DND-41 (cell line): ENCODE measurements around the gene SSBP1.
A peak's percentile ranks its signal among the peaks of the same experiment; 100 is the strongest.
"Not testable (repeated sequence)": the region's sequence is repeated elsewhere in the genome, so short reads cannot be mapped to it uniquely, and the experiment has no call there.

Experiments used
- ATAC-seq: fragments of 200-7000 bp; cut with Tn5 transposase; 3 replicates; pipeline ENCODE4 v1.9.1; 2021; ENCODE audit warnings: low read depth; ENCODE audit not compliant: insufficient read depth
- DNase-seq: peaks from one replicate; pipeline ENCODE4 v3.0.0-alpha.2; 2020
- H2AFZ ChIP-seq: 2 replicates; pipeline ENCODE4 v1.6.0; 2012; ENCODE audit warnings: low read depth, low read length
- H3K27ac ChIP-seq: 2 replicates; pipeline ENCODE4 v1.5.1; 2012; ENCODE audit warnings: low read length, inconsistent platforms
- H3K27me3 ChIP-seq: fragments of 200-600 bp; sonication (generic); 2 replicates; pipeline ENCODE4 v1.6.0; 2012; ENCODE audit warnings: low read length, mild to moderate bottlenecking, inconsistent platforms; ENCODE audit not compliant: insufficient read depth, poor library complexity
- H3K36me3 ChIP-seq: 2 replicates; pipeline ENCODE4 v1.5.1; 2012; ENCODE audit warnings: low read length, inconsistent platforms; ENCODE audit not compliant: insufficient read depth
- H3K4me1 ChIP-seq: 2 replicates; pipeline ENCODE4 v1.5.1; 2012; ENCODE audit warnings: mild to moderate bottlenecking, low read length; ENCODE audit not compliant: insufficient read depth
- H3K4me2 ChIP-seq: 2 replicates; pipeline ENCODE4 v1.6.0; 2012; ENCODE audit warnings: mild to moderate bottlenecking, moderate library complexity, low read length, inconsistent platforms; ENCODE audit not compliant: insufficient read depth
- H3K4me3 ChIP-seq, 2 experiments: fragments of 200-600 bp in 1 of 2; shearing (Covaris generic) in 1 of 2; 2 replicates each; pipeline ENCODE4 v1.5.1; 2012 to 2016; ENCODE audit warnings: inconsistent platforms in 2 of 2, low read length in 2 of 2, mild to moderate bottlenecking in 2 of 2, low read depth in 1 of 2, moderate library complexity in 1 of 2
- H3K79me2 ChIP-seq: 2 replicates; pipeline ENCODE4 v1.6.0; 2012; ENCODE audit warnings: low read length, inconsistent platforms; ENCODE audit not compliant: insufficient read depth
- H3K9ac ChIP-seq: 2 replicates; pipeline ENCODE4 v1.6.0; 2012; ENCODE audit warnings: low read depth, mild to moderate bottlenecking, inconsistent platforms, low read length, moderate library complexity
- H3K9me3 ChIP-seq: 2 replicates; pipeline ENCODE4 v1.5.1; 2012; ENCODE audit warnings: low read length, moderate library complexity, mild to moderate bottlenecking, inconsistent platforms; ENCODE audit not compliant: insufficient read depth, severe bottlenecking
- H4K20me1 ChIP-seq: 2 replicates; pipeline ENCODE4 v1.6.0; 2012; ENCODE audit warnings: low read length; ENCODE audit not compliant: insufficient read depth
- EZH2 ChIP-seq: IDR thresholded peaks from 3 replicates; pipeline ENCODE4 v1.6.1; 2012; ENCODE audit warnings: borderline replicate concordance, low read depth, mild to moderate bottlenecking, moderate library complexity, low read length, inconsistent platforms; ENCODE audit not compliant: severe bottlenecking
- TF ChIP-seq, protein P1 (sequence below): IDR thresholded peaks from 2 replicates; pipeline ENCODE4 v1.5.1; 2012; ENCODE audit warnings: borderline replicate concordance, low read length, moderate library complexity, mild to moderate bottlenecking; ENCODE audit not compliant: poor library complexity, severe bottlenecking; ENCODE audit errors: extremely low read depth

The SSBP1 gene

DNA sequence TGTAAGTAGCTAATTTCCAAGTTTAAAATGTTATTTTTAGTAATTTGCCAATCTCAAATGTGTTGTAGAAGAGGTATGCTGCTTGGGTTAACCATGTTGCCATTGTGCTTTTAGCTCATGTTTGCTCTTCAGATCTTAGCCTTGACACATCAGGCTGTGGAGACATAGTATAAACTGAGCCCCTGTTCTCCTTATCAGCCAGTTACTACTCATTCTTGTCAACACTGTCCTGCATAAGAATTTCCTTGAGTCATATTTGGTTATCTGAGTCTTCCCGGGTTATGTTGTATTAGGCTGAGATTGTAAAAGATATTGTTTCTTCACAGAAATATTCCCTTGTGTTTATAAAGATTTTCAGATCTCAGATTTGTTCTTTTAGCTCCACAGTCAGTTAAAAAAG, 4.1 kb downstream of the SSBP1 start:
- Histone ChIP-seq H3K27me3 (no peaks in the 10 kb centered on the region), H2AFZ (no peak overlapping the region), H3K4me2 (no peak overlapping the region), H3K4me3 (no peak overlapping the region), H3K4me1 (peaks cover 33% of the 10 kb centered on the region), H3K79me2 (peaks cover 49% of the 10 kb centered on the region), H3K27ac (no peak overlapping the region), H4K20me1 (0 out of 2 replicates have a peak, but pooled peaks cover 5% of the 10 kb centered on the region), H3K36me3 (peaks cover 80% of the 10 kb centered on the region), H3K9me3 (no peaks in the 10 kb centered on the region), H3K9ac (no peak overlapping the region)
- TF ChIP-seq, protein P1, sequence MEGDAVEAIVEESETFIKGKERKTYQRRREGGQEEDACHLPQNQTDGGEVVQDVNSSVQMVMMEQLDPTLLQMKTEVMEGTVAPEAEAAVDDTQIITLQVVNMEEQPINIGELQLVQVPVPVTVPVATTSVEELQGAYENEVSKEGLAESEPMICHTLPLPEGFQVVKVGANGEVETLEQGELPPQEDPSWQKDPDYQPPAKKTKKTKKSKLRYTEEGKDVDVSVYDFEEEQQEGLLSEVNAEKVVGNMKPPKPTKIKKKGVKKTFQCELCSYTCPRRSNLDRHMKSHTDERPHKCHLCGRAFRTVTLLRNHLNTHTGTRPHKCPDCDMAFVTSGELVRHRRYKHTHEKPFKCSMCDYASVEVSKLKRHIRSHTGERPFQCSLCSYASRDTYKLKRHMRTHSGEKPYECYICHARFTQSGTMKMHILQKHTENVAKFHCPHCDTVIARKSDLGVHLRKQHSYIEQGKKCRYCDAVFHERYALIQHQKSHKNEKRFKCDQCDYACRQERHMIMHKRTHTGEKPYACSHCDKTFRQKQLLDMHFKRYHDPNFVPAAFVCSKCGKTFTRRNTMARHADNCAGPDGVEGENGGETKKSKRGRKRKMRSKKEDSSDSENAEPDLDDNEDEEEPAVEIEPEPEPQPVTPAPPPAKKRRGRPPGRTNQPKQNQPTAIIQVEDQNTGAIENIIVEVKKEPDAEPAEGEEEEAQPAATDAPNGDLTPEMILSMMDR = no peak
- TF ChIP-seq EZH2 = no peak
- no peak for ATAC-seq
- DNase-seq = no peak

DNA sequence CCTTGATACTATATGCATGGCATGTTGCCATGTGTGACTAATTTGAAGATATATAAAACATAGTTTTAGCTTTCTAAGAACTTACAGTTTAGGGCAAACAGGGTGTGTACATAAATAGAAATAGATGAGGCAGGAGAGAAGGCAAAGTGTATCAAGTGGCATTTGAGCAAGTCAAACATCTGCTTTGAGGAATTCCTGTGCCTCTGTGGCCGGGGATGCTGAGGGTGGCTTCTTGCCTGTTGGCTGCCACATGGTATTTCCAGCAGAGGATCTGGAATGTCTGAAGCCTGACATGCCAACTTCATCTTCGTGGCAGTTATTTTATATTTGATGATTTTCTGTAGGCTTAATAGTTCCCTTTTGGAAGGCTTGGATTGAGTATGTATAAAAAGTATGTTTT, 6.0 kb downstream of the SSBP1 start:
- H4K20me1 ChIP-seq = 0 out of 2 replicates have a peak, but pooled peaks cover 5% of the 10 kb centered on the region
- no peaks in the 10 kb centered on the region for H3K27me3 ChIP-seq
- no peak overlapping the region for H3K4me2 ChIP-seq
- H3K36me3 ChIP-seq = peaks cover 98% of the 10 kb centered on the region
- H3K27ac ChIP-seq = no peak overlapping the region
- H2AFZ ChIP-seq = no peak overlapping the region
- H3K79me2 ChIP-seq = peaks cover 37% of the 10 kb centered on the region
- TF ChIP-seq, protein P1 = no peak
- no peak for TF ChIP-seq EZH2
- H3K4me3 ChIP-seq = no peak overlapping the region
- no peak overlapping the region for H3K9ac ChIP-seq
- ATAC-seq (no peak), DNase-seq (no peak)
- no peaks in the 10 kb centered on the region for H3K9me3 ChIP-seq
- H3K4me1 ChIP-seq = peaks cover 26% of the 10 kb centered on the region

DNA sequence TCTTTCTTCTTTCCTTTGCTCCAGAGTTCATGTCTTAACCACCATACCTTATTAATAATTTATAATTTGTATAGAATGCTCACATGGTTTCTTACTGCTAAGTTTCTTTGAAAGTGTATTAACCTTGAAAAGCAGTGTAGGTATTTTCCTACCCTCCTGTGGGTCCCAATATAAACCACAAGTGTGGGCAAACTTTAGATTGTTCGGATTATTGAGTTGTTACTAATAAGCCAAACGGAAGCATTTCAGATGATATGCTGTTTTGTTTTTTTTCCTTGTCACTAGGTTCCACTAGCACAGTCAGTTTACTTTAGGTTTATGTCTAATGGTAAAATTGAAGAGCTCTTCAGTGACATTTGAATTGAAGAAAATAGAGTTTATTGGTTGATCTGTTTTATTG, 10.2 kb downstream of the SSBP1 start:
- Histone ChIP-seq H3K27ac (no peak overlapping the region), H2AFZ (no peak overlapping the region), H3K4me2 (no peak overlapping the region), H3K9ac (no peak overlapping the region), H3K27me3 (no peaks in the 10 kb centered on the region), H3K4me1 (no peaks in the 10 kb centered on the region), H4K20me1 (no peaks in the 10 kb centered on the region), H3K9me3 (peaks cover 26% of the 10 kb centered on the region), H3K36me3 (peaks cover 100% of the 10 kb centered on the region), H3K79me2 (peaks cover 6% of the 10 kb centered on the region; the same call in 1 of the 2 replicates), H3K4me3 (no peak overlapping the region)
- no peak for ATAC-seq
- TF ChIP-seq, protein P1 = no peak
- no peak for TF ChIP-seq EZH2
- DNase-seq = no peak

DNA sequence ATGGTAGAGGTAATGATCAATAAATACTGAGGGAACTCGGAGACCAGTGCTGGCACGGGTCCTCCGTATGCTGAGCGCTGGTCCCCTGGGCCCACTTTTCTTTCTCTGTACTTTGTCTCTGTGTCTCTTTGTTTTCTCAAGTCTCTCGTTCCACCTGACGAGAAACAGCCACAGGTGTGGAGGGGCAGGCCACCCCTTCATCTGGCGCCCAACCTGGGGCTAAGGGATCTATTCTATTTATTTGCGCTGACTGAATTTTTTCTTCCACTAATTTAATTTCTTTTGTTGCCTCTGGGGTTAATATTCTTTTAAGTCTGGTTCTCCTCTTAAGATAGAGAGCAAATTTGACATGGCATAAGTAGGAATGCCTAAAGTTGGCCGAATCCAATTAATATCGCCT, 13.7 kb downstream of the SSBP1 start:
- H3K36me3 ChIP-seq = peaks cover 95% of the 10 kb centered on the region
- not testable (repeated sequence) for H3K79me2 ChIP-seq, H4K20me1 ChIP-seq, ATAC-seq, H3K9ac ChIP-seq, H2AFZ ChIP-seq, H3K4me3 ChIP-seq, H3K27ac ChIP-seq, H3K4me2 ChIP-seq, H3K4me1 ChIP-seq, H3K27me3 ChIP-seq
- H3K9me3 ChIP-seq = peaks cover 26% of the 10 kb centered on the region
- DNase-seq = peak; percentile 27
